Trophoblast cell (in vitro differentiated cells and primary cell): ENCODE results near the gene WDR87.

Source experiments
- DNase-seq, 2 donors: peaks; one replicate each; pipeline ENCODE4 v3.0.0-alpha.2; 2016
- H2AFZ ChIP-seq: 2 replicates; pipeline ENCODE4 v1.6.1; 2013; ENCODE audit warnings: low read length, moderate library complexity, mild to moderate bottlenecking; ENCODE audit not compliant: insufficient read depth, poor library complexity
- H2AK5ac ChIP-seq: 2 replicates; pipeline ENCODE4 v1.6.1; 2013; ENCODE audit warnings: mild to moderate bottlenecking, low read length
- H2BK120ac ChIP-seq: 2 replicates; pipeline ENCODE4 v1.6.1; 2013; ENCODE audit warnings: low read length, mild to moderate bottlenecking, moderate library complexity; ENCODE audit not compliant: insufficient read depth, poor library complexity
- H2BK12ac ChIP-seq: 2 replicates; pipeline ENCODE4 v1.6.1; 2013; ENCODE audit warnings: mild to moderate bottlenecking, low read length, moderate library complexity
- H2BK5ac ChIP-seq: 2 replicates; pipeline ENCODE4 v1.6.1; 2013; ENCODE audit warnings: low read length, low read depth, moderate library complexity, mild to moderate bottlenecking; ENCODE audit not compliant: poor library complexity
- H3K14ac ChIP-seq: 2 replicates; pipeline ENCODE4 v1.6.1; 2013; ENCODE audit warnings: mild to moderate bottlenecking, low read length
- H3K18ac ChIP-seq: 2 replicates; pipeline ENCODE4 v1.6.1; 2013; ENCODE audit warnings: mild to moderate bottlenecking, low read length
- H3K23ac ChIP-seq: 2 replicates; pipeline ENCODE4 v1.6.1; 2013; ENCODE audit warnings: low read length
- H3K27ac ChIP-seq: 2 replicates; pipeline ENCODE4 v1.5.1; 2013; ENCODE audit warnings: low read depth, mild to moderate bottlenecking, inconsistent platforms, low read length, moderate library complexity
- H3K27me3 ChIP-seq: 2 replicates; pipeline ENCODE4 v1.6.1; 2013; ENCODE audit warnings: inconsistent platforms, mild to moderate bottlenecking, low read length, moderate library complexity; ENCODE audit not compliant: insufficient read depth
- H3K36me3 ChIP-seq, 2 experiments: 1 replicate in 1 of 2; 2 replicates in 1 of 2; pipeline ENCODE4 v1.6.1; 2013; ENCODE audit warnings: low read length in 2 of 2, mild to moderate bottlenecking in 2 of 2, moderate library complexity in 1 of 2; ENCODE audit not compliant: insufficient read depth in 2 of 2, control insufficient read depth in 1 of 2
- H3K4ac ChIP-seq: 2 replicates; pipeline ENCODE4 v1.6.1; 2013; ENCODE audit warnings: low read depth, mild to moderate bottlenecking, low read length, moderate library complexity
- H3K4me1 ChIP-seq, 2 experiments: 1 replicate in 1 of 2; 2 replicates in 1 of 2; pipeline ENCODE4 v1.6.1; 2013; ENCODE audit warnings: low read length in 2 of 2, mild to moderate bottlenecking in 2 of 2, moderate library complexity in 1 of 2; ENCODE audit not compliant: insufficient read depth in 2 of 2, control insufficient read depth in 1 of 2
- H3K4me2 ChIP-seq: 2 replicates; pipeline ENCODE4 v1.6.1; 2013; ENCODE audit warnings: inconsistent platforms, mild to moderate bottlenecking, low read length, moderate library complexity
- H3K4me3 ChIP-seq: 2 replicates; pipeline ENCODE4 v1.5.1; 2013; ENCODE audit warnings: mild to moderate bottlenecking, low read depth, low read length, inconsistent platforms
- H3K79me1 ChIP-seq: one replicate; pipeline ENCODE4 v1.6.1; 2013; ENCODE audit warnings: low read length
- H3K79me2 ChIP-seq: 2 replicates; pipeline ENCODE4 v1.6.1; 2013; ENCODE audit warnings: low read length, mild to moderate bottlenecking; ENCODE audit not compliant: control insufficient read depth, insufficient read depth, poor library complexity
- H3K9ac ChIP-seq: 2 replicates; pipeline ENCODE4 v1.6.1; 2013; ENCODE audit warnings: mild to moderate bottlenecking, low read length
- H3K9me3 ChIP-seq: 2 replicates; pipeline ENCODE4 v1.6.1; 2013; ENCODE audit warnings: low read depth, mild to moderate bottlenecking, control low read depth, inconsistent platforms, low read length; ENCODE audit not compliant: insufficient read depth
- H4K12ac ChIP-seq: 2 replicates; pipeline ENCODE4 v1.6.1; 2013; ENCODE audit warnings: low read depth, mild to moderate bottlenecking, low read length, moderate library complexity
- H4K8ac ChIP-seq: 2 replicates; pipeline ENCODE4 v1.6.1; 2013; ENCODE audit warnings: low read depth, mild to moderate bottlenecking, low read length, moderate library complexity
- H4K91ac ChIP-seq: one replicate; pipeline ENCODE4 v1.6.1; 2013; ENCODE audit warnings: low read depth, mild to moderate bottlenecking, low read length, moderate library complexity
- WGBS: extraction: QIAGEN DNeasy Blood & Tissue Kit; methylation state at CpG from one replicate; pipeline ENCODE4 v1.1.7; 2013; ENCODE audit warnings: missing lambda C conversion rate; ENCODE audit not compliant: insufficient read length, insufficient coverage; ENCODE audit errors: extremely low coverage; 5-methylcytosine and 5-hydroxymethylcytosine counted together

WDR87 gene

GRCh38 chr19:37935341-37935740 is 28.9 kb upstream of the WDR87 start:
- no peak overlapping the region for H3K4me3 ChIP-seq
- no peak overlapping the region for H3K14ac ChIP-seq
- no peak overlapping the region for H2BK12ac ChIP-seq
- H2AFZ ChIP-seq: no peak overlapping the region
- H3K23ac ChIP-seq: no peak overlapping the region
- H4K8ac ChIP-seq: no peak overlapping the region
- H3K4ac ChIP-seq: no peak overlapping the region
- H4K91ac ChIP-seq: no peak overlapping the region
- H3K27ac ChIP-seq: no peak overlapping the region
- H4K12ac ChIP-seq: no peak overlapping the region
- peaks cover 3% of the 10 kb centered on the region for H3K9me3 ChIP-seq
- H3K4me2 ChIP-seq: no peak overlapping the region
- no peaks in the 10 kb centered on the region for H3K27me3 ChIP-seq
- no peak overlapping the region for H3K9ac ChIP-seq
- H2BK120ac ChIP-seq: no peak overlapping the region
- no peak for DNase-seq
- WGBS: no CpG with 5 or more reads among the region's 1 CpG
- no peaks in the 10 kb centered on the region for H3K79me1 ChIP-seq
- no peak overlapping the region for H3K18ac ChIP-seq
- H3K79me2 ChIP-seq: no peaks in the 10 kb centered on the region
- no peak overlapping the region for H2AK5ac ChIP-seq
- H3K4me1 ChIP-seq: peaks cover 14 to 16% of the 10 kb centered on the region in 2 experiments
- H3K36me3 ChIP-seq: peaks cover 2% of the 10 kb centered on the region in 2 experiments
- no peak overlapping the region for H2BK5ac ChIP-seq

- peaks cover 3% of the 10 kb centered on the region for H3K9me3 ChIP-seq
- H3K18ac ChIP-seq: no peak overlapping the region
- peaks cover 2% of the 10 kb centered on the region in 2 experiments for H3K36me3 ChIP-seq
- H4K12ac ChIP-seq: no peak overlapping the region
- peak; percentile 42 to 64 for DNase-seq
- no peaks in the 10 kb centered on the region for H3K79me1 ChIP-seq
- H3K9ac ChIP-seq: no peak overlapping the region
- no CpG with 5 or more reads among the region's 9 CpGs for WGBS
- H3K14ac ChIP-seq: no peak overlapping the region
- no peaks in the 10 kb centered on the region for H3K79me2 ChIP-seq
- H2AFZ ChIP-seq: no peak overlapping the region
- no peak overlapping the region for H2AK5ac ChIP-seq
- no peak overlapping the region for H4K8ac ChIP-seq
- H3K4me3 ChIP-seq: no peak overlapping the region
- H3K4me1 ChIP-seq: peaks cover 14 to 16% of the 10 kb centered on the region in 2 experiments
- H3K23ac ChIP-seq: no peak overlapping the region
- no peak overlapping the region for H2BK120ac ChIP-seq
- no peak overlapping the region for H2BK12ac ChIP-seq
- H3K27ac ChIP-seq: no peak overlapping the region
- H3K4ac ChIP-seq: no peak overlapping the region
- H2BK5ac ChIP-seq: no peak overlapping the region
- no peaks in the 10 kb centered on the region for H3K27me3 ChIP-seq
- H4K91ac ChIP-seq: no peak overlapping the region
- H3K4me2 ChIP-seq: no peak overlapping the region
Measured at GRCh38 chr19:37933937-37934358, 27.6 kb upstream of the WDR87 start.

- Histone ChIP-seq H3K4ac (no peak overlapping the region), H3K79me2 (no peaks in the 10 kb centered on the region), H3K4me1 (peaks cover 14 to 16% of the 10 kb centered on the region in 2 experiments), H3K23ac (no peak overlapping the region), H2AK5ac (no peak overlapping the region), H4K12ac (no peak overlapping the region), H3K9me3 (peaks cover 3% of the 10 kb centered on the region), H2BK5ac (no peak overlapping the region), H3K14ac (no peak overlapping the region), H3K36me3 (peaks cover 2% of the 10 kb centered on the region in 2 experiments), H3K18ac (no peak overlapping the region), H2BK12ac (no peak overlapping the region), H4K8ac (no peak overlapping the region), H3K79me1 (no peaks in the 10 kb centered on the region), H3K4me3 (no peak overlapping the region), H3K9ac (no peak overlapping the region), H4K91ac (no peak overlapping the region), H2AFZ (no peak overlapping the region), H3K27me3 (no peaks in the 10 kb centered on the region), H3K4me2 (no peak overlapping the region), H3K27ac (no peak overlapping the region), H2BK120ac (no peak overlapping the region)
- no peak for DNase-seq
- WGBS: no CpG with 5 or more reads among the region's 12 CpGs
Measured at GRCh38 chr19:37932985-37933936, 26.9 kb upstream of the WDR87 start.

- H2BK5ac ChIP-seq: no peak overlapping the region
- H3K36me3 ChIP-seq: peaks cover 2% of the 10 kb centered on the region in 2 experiments
- H3K9ac ChIP-seq: no peak overlapping the region
- H2BK120ac ChIP-seq: no peak overlapping the region
- peak; percentile 8 to 29 for DNase-seq
- H2AFZ ChIP-seq: no peak overlapping the region
- peaks cover 14 to 16% of the 10 kb centered on the region in 2 experiments for H3K4me1 ChIP-seq
- peak overlapping the region; percentile 38 for H3K4me3 ChIP-seq
- no peaks in the 10 kb centered on the region for H3K79me1 ChIP-seq
- no peak overlapping the region for H2BK12ac ChIP-seq
- H3K4ac ChIP-seq: no peak overlapping the region
- peak overlapping the region; percentile 24 for H4K8ac ChIP-seq
- no peaks in the 10 kb centered on the region for H3K79me2 ChIP-seq
- H4K12ac ChIP-seq: peak overlapping the region; percentile 20
- peak overlapping the region; percentile 28 for H3K14ac ChIP-seq
- no CpG with 5 or more reads among the region's 30 CpGs for WGBS
- peak overlapping the region; percentile 67 for H3K4me2 ChIP-seq
- H3K27me3 ChIP-seq: no peaks in the 10 kb centered on the region
- H3K18ac ChIP-seq: no peak overlapping the region
- H3K23ac ChIP-seq: no peak overlapping the region
- H3K27ac ChIP-seq: peak overlapping the region; percentile 14
- peaks cover 3% of the 10 kb centered on the region for H3K9me3 ChIP-seq
- peak overlapping the region; percentile 33 for H4K91ac ChIP-seq
- no peak overlapping the region for H2AK5ac ChIP-seq
Measured at GRCh38 chr19:37931881-37932655, 25.7 kb upstream of the WDR87 start.
